Activated T-helper 1 cell treated with anti-CD3 and anti-CD28 coated beads, Interleukin-12 subunit alpha, Interleukin-12 subunit beta, Interleukin-2, Interleukin-4 antibody, amounts not matched to agents 30 ng/mL and 10 ng/mL and 1 ng/mL, durations not matched to agents 14 hours and 24 hours and 36 hours (primary cell): ENCODE data around the gene TTN. TPM values are rescaled to one million over a fixed set of nuclear protein-coding genes. Genes with fewer than 3 reads are reported as not detected.
A peak's percentile ranks its signal among the peaks of the same experiment; 100 is the strongest.

Experiments used
- DNase-seq: peaks from one replicate; pipeline ENCODE4 v3.0.0; 2021; ENCODE audit warnings: low spot score
- H3K27ac Mint-ChIP-seq: one replicate; pipeline ENCODE4 v1.8.0; 2021; ENCODE audit warnings: mild to moderate bottlenecking, mixed read lengths
- H3K27me3 Mint-ChIP-seq: one replicate; pipeline ENCODE4 v1.8.0; 2022; ENCODE audit warnings: mild to moderate bottlenecking, moderate library complexity, mixed read lengths; ENCODE audit not compliant: insufficient read depth
- H3K36me3 Mint-ChIP-seq: one replicate; pipeline ENCODE4 v1.8.0; 2021; ENCODE audit warnings: low read depth, mixed read lengths
- H3K4me1 Mint-ChIP-seq: one replicate; pipeline ENCODE4 v1.8.0; 2021; ENCODE audit warnings: low read depth, mixed read lengths
- H3K4me3 Mint-ChIP-seq: one replicate; pipeline ENCODE4 v1.8.0; 2021; ENCODE audit warnings: mild to moderate bottlenecking, moderate library complexity, mixed read lengths
- H3K9me3 Mint-ChIP-seq: one replicate; pipeline ENCODE4 v1.8.0; 2021; ENCODE audit warnings: mixed read lengths
- intact Hi-C: fragments of 100-400 bp; cut with micrococcal nuclease; formaldehyde crosslinking; loops from one replicate; pipeline ENCODE4 v1.15.1; 2024
- total RNA-seq: library from RNA; stranded (reverse); gene quantifications from 2 replicates; pipeline ENCODE4 v1.2.3, GENCODE V29; 2022

TTN gene
- total RNA-seq, 1 donor from 2014 or later: 1.7 TPM

DNA sequence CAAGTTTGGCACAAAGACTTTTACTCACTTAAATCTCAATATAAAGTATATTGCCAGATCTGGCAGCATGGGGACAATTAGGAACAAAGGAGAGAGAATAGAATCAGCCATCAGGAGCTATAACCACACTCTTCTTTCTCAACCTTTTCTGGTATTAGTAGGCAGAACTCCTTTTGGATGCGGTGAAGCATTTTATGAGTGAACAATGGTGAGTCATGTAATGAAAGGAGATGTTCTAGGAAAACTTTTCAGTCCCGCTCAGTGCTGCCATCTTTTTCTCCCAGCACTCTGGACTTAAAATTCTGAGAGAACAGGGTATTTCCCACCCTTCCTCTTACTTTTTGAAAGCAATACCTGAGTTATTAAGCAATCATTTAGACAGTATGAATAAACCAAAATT is 294.7 kb downstream of the TTN start:
- DNase-seq: no peak
- H3K27me3 Mint-ChIP-seq: no peaks in the 10 kb centered on the region

DNA sequence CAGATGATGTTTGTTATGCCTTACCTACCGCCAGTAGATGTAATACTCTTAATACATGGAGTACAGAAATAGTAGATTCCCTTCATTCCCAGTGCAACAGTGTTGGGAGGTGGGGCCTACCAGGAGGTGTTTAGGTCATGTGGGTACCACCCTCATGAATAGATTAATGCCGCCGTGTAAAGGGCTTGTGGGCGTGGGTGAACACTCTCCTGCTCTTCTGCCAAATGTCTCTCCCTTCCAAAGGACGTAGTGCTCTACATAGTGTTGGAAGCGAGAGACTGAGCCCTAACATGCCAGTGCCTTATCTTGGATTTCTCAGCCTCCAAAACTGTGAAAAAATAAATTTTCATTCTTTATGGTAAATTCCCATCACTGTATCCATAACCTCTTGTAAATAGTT is 296.8 kb downstream of the TTN start:
- Mint-ChIP-seq H3K27ac (no peak overlapping the region), H3K27me3 (no peaks in the 10 kb centered on the region), H3K4me1 (peaks cover 45% of the 10 kb centered on the region), H3K36me3 (peaks cover 29% of the 10 kb centered on the region), H3K4me3 (no peak overlapping the region), H3K9me3 (no peaks in the 10 kb centered on the region)
- DNase-seq: no peak
- intact Hi-C loops: loop anchor here (10.0 kb wide), 1 partner anchor 754 kb away; the partner anchor contains the start of gene SESTD1

More for the DNA sequence above, 294.7 kb downstream of the TTN start:
- no peaks in the 10 kb centered on the region for H3K9me3 Mint-ChIP-seq
- H3K36me3 Mint-ChIP-seq: peaks cover 29% of the 10 kb centered on the region
- H3K27ac Mint-ChIP-seq: no peak overlapping the region
- H3K4me1 Mint-ChIP-seq: peaks cover 37% of the 10 kb centered on the region
- no peak overlapping the region for H3K4me3 Mint-ChIP-seq
- intact Hi-C loops: loop anchor here (10.0 kb wide), 1 partner anchor 752 kb away; the partner anchor contains the start of gene SESTD1

DNA sequence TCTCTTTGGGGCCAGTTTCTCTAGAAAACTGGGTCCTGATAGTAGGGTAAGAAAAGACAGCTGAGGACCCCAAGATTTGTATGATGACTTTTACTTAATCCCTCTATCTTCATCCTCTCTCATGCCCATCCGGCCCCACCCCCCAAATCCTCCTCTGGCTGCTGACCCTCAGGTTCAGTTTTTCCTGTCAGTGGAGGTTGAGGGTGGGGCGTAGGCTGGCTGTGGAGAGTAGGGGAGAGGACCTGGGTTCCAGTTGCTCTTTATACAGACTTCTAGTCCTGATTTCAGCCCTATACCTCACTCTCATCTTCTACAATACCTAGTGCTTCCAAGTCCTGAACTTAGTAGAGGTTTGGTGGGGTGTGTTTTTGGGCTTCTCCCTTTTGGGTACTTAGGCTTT is 298.6 kb downstream of the TTN start:
- Mint-ChIP-seq H3K4me1 (peaks cover 30% of the 10 kb centered on the region), H3K36me3 (peaks cover 22% of the 10 kb centered on the region), H3K4me3 (no peak overlapping the region), H3K9me3 (no peaks in the 10 kb centered on the region), H3K27ac (no peak overlapping the region), H3K27me3 (no peaks in the 10 kb centered on the region)
- DNase-seq: no peak
- intact Hi-C loops: no loop called here

DNA sequence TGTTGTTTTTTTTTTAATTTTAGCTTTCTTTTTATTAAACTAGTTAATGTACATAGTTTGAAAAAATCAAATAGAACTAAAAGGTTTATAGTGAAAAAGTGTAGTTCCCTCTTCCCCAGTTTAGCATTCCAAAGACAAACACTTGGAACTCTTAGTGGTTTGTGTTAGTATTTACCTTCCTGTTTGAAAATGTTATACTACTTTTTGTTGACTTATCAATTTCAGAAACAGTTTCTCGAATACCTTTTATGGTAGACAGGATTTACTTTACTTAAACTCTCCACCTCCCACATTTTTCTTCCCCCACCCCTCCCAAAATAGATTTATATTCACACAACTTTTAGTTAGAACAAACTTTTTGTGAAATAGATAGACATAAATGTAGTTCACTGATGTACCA is 300.3 kb downstream of the TTN start:
- Mint-ChIP-seq H3K4me3 (no peak overlapping the region), H3K27me3 (no peaks in the 10 kb centered on the region), H3K9me3 (no peaks in the 10 kb centered on the region), H3K36me3 (peaks cover 20% of the 10 kb centered on the region), H3K27ac (no peak overlapping the region), H3K4me1 (peaks cover 18% of the 10 kb centered on the region)
- intact Hi-C loops: no loop called here
- no peak for DNase-seq

DNA sequence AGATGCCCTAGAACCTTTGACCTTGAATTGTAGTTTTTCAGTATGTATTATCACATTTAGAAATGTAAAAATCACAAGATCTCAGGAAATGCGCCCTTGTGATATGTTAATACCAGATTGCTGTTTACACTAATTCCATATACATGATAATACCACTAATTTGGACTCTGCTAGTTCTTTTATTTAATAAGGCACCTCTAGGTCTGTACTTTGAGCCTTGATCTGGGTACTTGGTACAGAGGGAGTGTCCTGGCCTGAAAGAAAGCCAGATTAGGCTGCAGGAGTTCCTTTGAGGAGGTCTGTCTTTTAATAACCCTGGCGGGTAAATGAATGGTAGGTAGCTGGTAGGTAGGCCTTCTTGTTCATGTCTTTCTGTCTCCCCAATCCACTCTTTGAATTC is 300.7 kb downstream of the TTN start:
- Mint-ChIP-seq H3K27ac (no peak overlapping the region), H3K4me3 (no peak overlapping the region), H3K4me1 (peaks cover 18% of the 10 kb centered on the region), H3K36me3 (peaks cover 21% of the 10 kb centered on the region), H3K9me3 (no peaks in the 10 kb centered on the region), H3K27me3 (no peaks in the 10 kb centered on the region)
- intact Hi-C loops: no loop called here
- DNase-seq: no peak

DNA sequence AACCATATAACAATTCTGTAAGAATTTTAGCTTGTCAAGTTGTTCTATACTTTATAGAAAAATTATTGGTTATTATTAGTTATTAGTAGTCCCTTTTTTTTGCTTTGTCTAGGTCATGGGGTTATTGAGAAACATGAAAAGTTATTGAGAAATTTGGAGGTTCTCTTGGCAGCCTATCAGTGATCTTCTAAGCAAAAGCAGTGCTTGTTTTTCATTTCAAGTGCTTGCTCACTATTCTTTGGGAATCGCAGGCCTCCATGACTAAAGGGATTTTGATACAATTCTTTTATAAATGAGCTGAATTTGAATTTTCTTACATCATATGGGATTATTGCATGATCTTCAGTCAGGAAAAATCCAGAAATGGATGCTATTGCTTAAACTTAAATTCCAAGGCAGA is 301.1 kb downstream of the TTN start:
- Mint-ChIP-seq H3K4me1 (peaks cover 18% of the 10 kb centered on the region), H3K27me3 (no peaks in the 10 kb centered on the region), H3K27ac (no peak overlapping the region), H3K36me3 (peaks cover 21% of the 10 kb centered on the region), H3K9me3 (no peaks in the 10 kb centered on the region), H3K4me3 (no peak overlapping the region)
- intact Hi-C loops: no loop called here
- DNase-seq: no peak

DNA sequence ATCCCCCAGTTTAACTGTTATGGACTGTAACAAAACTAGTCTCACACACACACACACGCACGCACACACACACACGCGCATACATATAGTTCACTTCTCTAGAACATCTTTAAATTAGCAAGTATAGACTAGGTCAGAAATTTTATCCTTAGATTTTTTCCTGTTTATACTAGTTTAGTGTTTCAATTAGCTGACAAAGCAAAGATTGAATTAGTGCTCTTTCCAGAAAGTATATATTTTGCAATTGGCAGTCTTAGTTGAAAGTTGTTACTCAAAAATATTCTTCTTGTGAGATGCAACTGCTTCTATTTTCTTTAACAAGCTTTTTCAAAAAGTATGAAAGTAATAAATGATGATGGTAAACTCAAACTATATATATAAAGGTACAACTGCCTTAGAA is 304.5 kb downstream of the TTN start:
- Mint-ChIP-seq H3K4me1 (peaks cover 10% of the 10 kb centered on the region), H3K9me3 (no peaks in the 10 kb centered on the region), H3K4me3 (no peak overlapping the region), H3K27me3 (no peaks in the 10 kb centered on the region), H3K36me3 (peaks cover 31% of the 10 kb centered on the region), H3K27ac (no peak overlapping the region)
- intact Hi-C loops: no loop called here
- no peak for DNase-seq

DNA sequence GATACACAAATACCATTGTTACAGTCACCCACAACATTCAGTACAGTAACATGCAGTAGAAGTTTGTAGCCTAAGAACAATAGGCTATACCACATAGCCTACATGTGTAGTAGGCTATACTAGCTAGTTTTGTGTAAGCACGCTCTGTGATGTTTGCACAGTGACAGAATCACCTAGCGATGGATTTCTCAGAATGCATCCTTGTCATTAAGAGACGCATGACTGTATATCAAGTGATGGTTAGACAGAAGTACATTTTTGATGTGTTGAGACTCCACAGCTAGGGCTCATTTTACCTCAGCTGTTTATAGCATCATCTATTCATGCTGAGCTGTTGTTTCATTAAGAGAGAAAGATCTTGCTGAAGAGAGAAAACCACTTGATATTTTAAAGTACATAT is 307.6 kb downstream of the TTN start:
- no peak for DNase-seq
- Mint-ChIP-seq H3K4me1 (peaks cover 7% of the 10 kb centered on the region), H3K27ac (no peak overlapping the region), H3K27me3 (no peaks in the 10 kb centered on the region), H3K36me3 (peaks cover 52% of the 10 kb centered on the region), H3K4me3 (no peak overlapping the region), H3K9me3 (no peaks in the 10 kb centered on the region)
- intact Hi-C loops: no loop called here

DNA sequence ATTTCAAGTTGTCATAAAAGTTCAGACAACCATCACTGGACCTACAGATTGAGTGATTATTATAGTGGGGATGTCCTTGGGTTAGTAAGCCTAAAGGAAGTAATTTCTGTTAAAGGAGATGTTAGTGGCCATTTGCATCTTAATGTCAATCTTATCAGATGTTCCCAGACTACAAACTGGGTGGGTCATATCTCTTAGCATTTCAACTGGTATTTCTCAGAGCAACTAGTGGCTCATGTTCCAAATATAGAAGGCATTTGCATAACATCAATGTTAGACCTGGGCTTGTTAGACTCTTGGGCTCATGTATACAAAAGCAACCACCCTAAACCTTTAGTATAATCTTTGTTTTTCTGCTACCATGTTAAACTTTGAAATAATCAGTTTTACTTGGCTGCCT is 309.1 kb downstream of the TTN start:
- Mint-ChIP-seq H3K36me3 (peaks cover 56% of the 10 kb centered on the region), H3K27me3 (no peaks in the 10 kb centered on the region), H3K27ac (no peak overlapping the region), H3K4me3 (no peak overlapping the region), H3K9me3 (no peaks in the 10 kb centered on the region), H3K4me1 (peaks cover 7% of the 10 kb centered on the region)
- DNase-seq: no peak
- intact Hi-C loops: no loop called here

DNA sequence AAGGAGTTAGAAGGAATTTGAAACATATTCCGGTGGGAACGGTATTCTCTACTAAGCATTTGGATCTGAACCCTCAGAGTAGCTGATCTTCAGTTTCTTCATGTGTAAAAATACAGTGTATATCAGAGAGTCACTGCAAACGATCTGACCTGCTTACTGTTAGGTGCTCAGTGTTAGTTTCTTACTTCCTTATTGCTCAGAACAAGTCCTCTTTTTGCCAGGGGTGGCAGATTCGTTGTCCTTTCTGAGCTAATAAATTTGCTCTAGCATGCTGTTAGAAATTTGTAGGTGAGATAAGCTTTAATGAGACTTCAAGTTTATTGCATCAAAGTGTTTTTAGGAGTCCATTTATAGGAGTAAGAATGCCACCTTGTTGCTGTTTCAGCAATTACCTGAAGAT is 311.2 kb downstream of the TTN start:
- H3K36me3 Mint-ChIP-seq: peaks cover 59% of the 10 kb centered on the region
- H3K4me1 Mint-ChIP-seq: peaks cover 7% of the 10 kb centered on the region
- no peak overlapping the region for H3K27ac Mint-ChIP-seq
- no peak overlapping the region for H3K4me3 Mint-ChIP-seq
- no peaks in the 10 kb centered on the region for H3K9me3 Mint-ChIP-seq
- no peaks in the 10 kb centered on the region for H3K27me3 Mint-ChIP-seq
- intact Hi-C loops: no loop called here
- no peak for DNase-seq

DNA sequence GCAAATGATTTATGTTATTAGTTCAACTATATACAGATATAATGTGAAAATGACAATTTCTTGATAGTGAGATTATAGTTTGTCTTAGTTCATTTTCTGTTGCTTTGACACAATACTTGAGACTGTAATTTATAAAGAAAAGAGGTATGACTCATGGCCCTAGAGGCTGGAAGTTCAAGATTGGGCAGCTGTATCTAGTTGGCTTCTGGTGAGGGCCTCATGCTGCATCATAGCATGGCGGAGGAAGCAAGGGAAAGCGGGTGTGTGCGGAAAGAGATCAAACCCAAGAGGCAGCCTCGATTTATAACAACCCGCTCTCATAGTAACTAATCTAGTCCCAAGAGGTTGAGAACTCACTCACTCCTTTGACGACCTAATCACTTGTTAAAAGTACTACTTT is 315.6 kb downstream of the TTN start:
- peaks cover 11% of the 10 kb centered on the region for H3K4me1 Mint-ChIP-seq
- no peak for DNase-seq

DNA sequence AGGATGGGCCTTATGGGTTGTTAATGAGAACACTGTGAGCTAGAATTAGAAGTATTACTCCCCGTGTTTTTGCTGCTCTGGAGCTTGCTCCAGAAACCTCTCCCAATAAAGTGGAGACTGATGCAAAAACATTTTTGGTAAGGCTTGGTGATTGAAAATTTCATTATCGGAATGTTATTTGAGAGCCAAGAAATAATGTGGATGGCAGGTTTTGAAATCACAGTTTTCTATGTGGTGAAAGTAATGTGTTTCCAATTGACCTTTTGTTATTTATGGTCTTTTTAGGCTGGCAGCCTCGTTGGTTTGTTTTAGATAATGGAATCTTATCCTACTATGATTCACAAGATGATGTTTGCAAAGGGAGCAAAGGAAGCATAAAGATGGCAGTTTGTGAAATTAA is 321.9 kb downstream of the TTN start:
- H3K4me3 Mint-ChIP-seq: no peak overlapping the region
- H3K27me3 Mint-ChIP-seq: no peaks in the 10 kb centered on the region
- peaks cover 38% of the 10 kb centered on the region for H3K4me1 Mint-ChIP-seq
- no peaks in the 10 kb centered on the region for H3K9me3 Mint-ChIP-seq
- intact Hi-C loops: no loop called here
- DNase-seq: no peak
- no peak overlapping the region for H3K27ac Mint-ChIP-seq
- peaks cover 32% of the 10 kb centered on the region for H3K36me3 Mint-ChIP-seq

More for the DNA sequence above, 315.6 kb downstream of the TTN start:
- peaks cover 63% of the 10 kb centered on the region for H3K36me3 Mint-ChIP-seq
- no peaks in the 10 kb centered on the region for H3K9me3 Mint-ChIP-seq
- no peak overlapping the region for H3K4me3 Mint-ChIP-seq
- no peaks in the 10 kb centered on the region for H3K27me3 Mint-ChIP-seq
- no peak overlapping the region for H3K27ac Mint-ChIP-seq
- intact Hi-C loops: no loop called here

DNA sequence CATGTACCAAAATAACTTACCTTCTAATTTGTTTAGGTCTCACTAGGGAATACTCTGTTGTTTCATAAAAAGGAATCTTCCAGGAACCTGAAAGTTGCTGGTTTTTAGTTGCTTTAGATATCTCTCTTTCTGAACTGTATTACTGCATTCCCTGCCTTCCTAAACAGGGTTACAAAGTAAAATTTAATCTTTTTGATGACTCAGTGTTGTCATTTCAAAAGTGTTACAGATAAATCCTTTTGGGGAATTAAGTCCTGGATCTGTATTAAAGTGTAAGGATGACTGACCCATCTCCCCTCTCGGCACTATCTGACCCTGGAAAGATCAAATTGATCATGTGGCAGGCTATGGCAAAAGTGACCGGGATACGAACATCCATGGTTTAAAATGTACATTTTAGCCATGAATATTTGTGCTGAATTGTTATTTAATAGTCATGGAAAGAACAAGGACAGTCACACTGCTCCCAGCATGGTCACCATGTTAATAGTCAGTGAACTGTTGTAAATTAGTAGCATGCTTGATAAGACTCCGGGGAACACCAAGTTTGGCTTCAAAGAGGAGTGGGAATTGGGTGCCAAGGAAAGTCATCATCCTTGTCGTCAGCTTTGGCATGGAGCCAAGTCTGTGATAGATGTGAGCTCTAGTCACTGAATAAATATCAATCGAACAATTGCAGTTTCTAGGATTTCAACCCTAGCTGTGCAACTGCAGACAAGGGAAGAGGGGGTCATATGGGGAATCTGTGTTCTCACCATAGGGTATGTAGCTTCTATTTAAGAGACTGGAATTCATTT is 322.8 kb downstream of the TTN start:
- Mint-ChIP-seq H3K9me3 (no peaks in the 10 kb centered on the region), H3K4me3 (no peak overlapping the region), H3K36me3 (peaks cover 25% of the 10 kb centered on the region), H3K27me3 (no peaks in the 10 kb centered on the region), H3K4me1 (peaks cover 43% of the 10 kb centered on the region), H3K27ac (no peak overlapping the region)
- no peak for DNase-seq
- intact Hi-C loops: no loop called here

DNA sequence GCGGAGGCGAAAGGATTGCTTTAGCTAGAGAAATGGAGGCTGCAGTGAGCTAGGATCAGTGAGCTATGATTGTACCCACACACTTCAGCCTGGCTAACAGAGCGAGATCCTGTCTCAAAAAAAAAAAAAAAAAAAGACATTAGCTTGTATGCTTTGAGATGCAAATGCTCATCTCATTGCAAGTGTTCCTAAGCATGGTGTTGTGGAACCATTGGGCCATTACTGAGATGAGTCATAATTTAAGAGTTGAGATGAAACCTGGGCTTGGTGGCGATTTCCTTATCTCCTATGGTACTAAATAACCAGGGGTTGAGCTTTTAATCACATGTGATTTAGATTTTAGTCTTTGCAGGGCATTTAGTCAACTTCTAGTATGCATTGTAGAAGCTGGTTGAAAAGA is 324.8 kb downstream of the TTN start:
- no peaks in the 10 kb centered on the region for H3K27me3 Mint-ChIP-seq
- peak overlapping the region; percentile 95 for H3K4me3 Mint-ChIP-seq
- H3K4me1 Mint-ChIP-seq: peaks cover 52% of the 10 kb centered on the region
- H3K36me3 Mint-ChIP-seq: peaks cover 16% of the 10 kb centered on the region
- intact Hi-C loops: no loop called here
- H3K27ac Mint-ChIP-seq: no peak overlapping the region
- H3K9me3 Mint-ChIP-seq: no peaks in the 10 kb centered on the region
- DNase-seq: no peak
